Osteocyte (in vitro differentiated cells): ENCODE data around the gene EXOC4. TPM values are rescaled to one million over a fixed set of nuclear protein-coding genes. Genes with fewer than 3 reads are reported as not detected.

ENCODE experiments used
- DNase-seq: peaks from one replicate; pipeline ENCODE4 v3.0.0; 2021; ENCODE audit warnings: mixed read lengths; ENCODE audit not compliant: unreplicated experiment; ENCODE audit errors: extremely low spot score
- H3K27ac Mint-ChIP-seq: one replicate; pipeline ENCODE4 v1.8.0; 2021; ENCODE audit warnings: mild to moderate bottlenecking, mixed read lengths; ENCODE audit not compliant: unreplicated experiment
- H3K27me3 Mint-ChIP-seq: one replicate; pipeline ENCODE4 v1.8.0; 2021; ENCODE audit warnings: mixed read lengths; ENCODE audit not compliant: unreplicated experiment
- H3K36me3 Mint-ChIP-seq: one replicate; pipeline ENCODE4 v1.8.0; 2021; ENCODE audit warnings: mixed read lengths; ENCODE audit not compliant: unreplicated experiment
- H3K4me1 Mint-ChIP-seq: one replicate; pipeline ENCODE4 v1.8.0; 2021; ENCODE audit warnings: mixed read lengths; ENCODE audit not compliant: unreplicated experiment
- H3K4me3 Mint-ChIP-seq: one replicate; pipeline ENCODE4 v1.8.0; 2021; ENCODE audit warnings: mild to moderate bottlenecking, moderate library complexity, mixed read lengths; ENCODE audit not compliant: unreplicated experiment
- H3K9me3 Mint-ChIP-seq: one replicate; pipeline ENCODE4 v1.8.0; 2021; ENCODE audit warnings: mixed read lengths; ENCODE audit not compliant: unreplicated experiment
- total RNA-seq: library from RNA; stranded (reverse); gene quantifications from 2 replicates; pipeline ENCODE4 v1.2.1, GENCODE V29; 2021
- TF ChIP-seq, protein P1 (sequence below): fragments of 200-600 bp; sonication (generic); IDR thresholded peaks from 2 replicates; pipeline ENCODE4 v1.5.0; 2021; ENCODE audit warnings: antibody characterized with exemption, mild to moderate bottlenecking, moderate library complexity

Gene EXOC4
- total RNA-seq, 1 donor from 2014 or later: 99.9 TPM

DNA sequence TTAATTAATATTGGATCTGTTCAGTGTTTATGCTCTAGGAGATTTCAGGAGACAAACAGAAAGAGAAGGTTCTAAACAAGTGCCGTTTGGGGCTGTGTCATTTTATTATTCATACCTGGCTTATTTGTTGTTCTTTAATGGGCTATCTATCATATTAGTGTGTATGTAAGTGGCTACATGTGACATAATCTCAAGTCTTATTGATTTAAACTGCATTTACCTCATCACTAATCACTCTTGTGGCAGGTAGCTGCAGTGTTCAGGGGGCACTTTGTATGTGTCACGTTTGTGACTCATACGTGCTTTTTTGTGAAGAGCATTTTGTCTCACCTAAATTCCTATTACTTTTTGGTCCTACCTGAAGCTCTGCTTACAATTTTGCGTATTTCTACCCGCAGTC, 95.4 kb downstream of the EXOC4 start:
- H3K36me3 Mint-ChIP-seq: peaks cover 24% of the 10 kb centered on the region
- no peak for DNase-seq
- H3K4me3 Mint-ChIP-seq: no peak overlapping the region
- peaks cover 2% of the 10 kb centered on the region for H3K4me1 Mint-ChIP-seq
- H3K27ac Mint-ChIP-seq: no peak overlapping the region
- no peaks in the 10 kb centered on the region for H3K27me3 Mint-ChIP-seq
- TF ChIP-seq, protein P1, sequence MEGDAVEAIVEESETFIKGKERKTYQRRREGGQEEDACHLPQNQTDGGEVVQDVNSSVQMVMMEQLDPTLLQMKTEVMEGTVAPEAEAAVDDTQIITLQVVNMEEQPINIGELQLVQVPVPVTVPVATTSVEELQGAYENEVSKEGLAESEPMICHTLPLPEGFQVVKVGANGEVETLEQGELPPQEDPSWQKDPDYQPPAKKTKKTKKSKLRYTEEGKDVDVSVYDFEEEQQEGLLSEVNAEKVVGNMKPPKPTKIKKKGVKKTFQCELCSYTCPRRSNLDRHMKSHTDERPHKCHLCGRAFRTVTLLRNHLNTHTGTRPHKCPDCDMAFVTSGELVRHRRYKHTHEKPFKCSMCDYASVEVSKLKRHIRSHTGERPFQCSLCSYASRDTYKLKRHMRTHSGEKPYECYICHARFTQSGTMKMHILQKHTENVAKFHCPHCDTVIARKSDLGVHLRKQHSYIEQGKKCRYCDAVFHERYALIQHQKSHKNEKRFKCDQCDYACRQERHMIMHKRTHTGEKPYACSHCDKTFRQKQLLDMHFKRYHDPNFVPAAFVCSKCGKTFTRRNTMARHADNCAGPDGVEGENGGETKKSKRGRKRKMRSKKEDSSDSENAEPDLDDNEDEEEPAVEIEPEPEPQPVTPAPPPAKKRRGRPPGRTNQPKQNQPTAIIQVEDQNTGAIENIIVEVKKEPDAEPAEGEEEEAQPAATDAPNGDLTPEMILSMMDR: no peak
- H3K9me3 Mint-ChIP-seq: peaks cover 29% of the 10 kb centered on the region

DNA sequence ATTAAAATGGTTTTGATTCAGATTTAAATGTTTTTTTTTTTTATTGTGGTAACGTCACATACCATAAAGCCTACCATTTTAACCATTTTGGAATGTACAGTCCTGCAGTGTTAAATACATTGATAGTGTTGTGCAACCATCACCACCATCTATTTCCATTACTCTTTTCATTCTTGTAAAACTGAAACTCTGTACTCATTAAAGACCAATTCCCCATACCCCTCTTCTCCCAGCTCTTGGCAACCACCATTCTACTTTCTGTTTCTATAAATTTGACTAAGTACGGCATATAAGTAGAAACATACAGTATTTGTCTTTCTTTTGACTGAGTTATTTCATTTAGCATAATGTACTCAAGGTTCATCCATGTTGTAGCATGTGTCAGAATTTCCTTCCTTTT, 96.2 kb downstream of the EXOC4 start:
- H3K9me3 Mint-ChIP-seq: peaks cover 34% of the 10 kb centered on the region
- H3K4me3 Mint-ChIP-seq: no peak overlapping the region
- H3K4me1 Mint-ChIP-seq: peaks cover 1% of the 10 kb centered on the region
- TF ChIP-seq, protein P1: no peak
- no peak for DNase-seq
- no peaks in the 10 kb centered on the region for H3K27me3 Mint-ChIP-seq
- peaks cover 26% of the 10 kb centered on the region for H3K36me3 Mint-ChIP-seq
- no peak overlapping the region for H3K27ac Mint-ChIP-seq

DNA sequence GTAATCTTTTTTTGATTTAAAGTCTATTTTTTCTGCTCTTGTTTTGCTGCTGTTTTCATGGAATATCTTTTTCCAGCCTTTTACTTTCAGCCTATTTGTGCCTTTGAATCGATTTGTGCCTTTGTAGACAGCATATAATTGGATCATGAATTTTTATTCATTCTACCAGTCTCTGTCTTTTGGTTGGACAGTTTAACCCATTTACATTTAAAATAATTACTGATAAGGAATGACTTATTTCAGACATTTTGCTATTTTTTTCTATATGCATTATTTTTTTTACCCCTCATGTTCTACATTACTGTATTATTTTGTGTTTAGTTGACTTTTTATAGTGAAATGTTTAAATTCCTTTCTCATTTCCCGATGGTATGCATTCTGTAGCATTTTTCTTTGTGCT, 99.6 kb downstream of the EXOC4 start:
- TF ChIP-seq, protein P1: no peak
- Mint-ChIP-seq H3K27ac (no peak overlapping the region), H3K4me1 (peaks cover 10% of the 10 kb centered on the region), H3K4me3 (no peak overlapping the region), H3K9me3 (peaks cover 34% of the 10 kb centered on the region), H3K36me3 (peaks cover 31% of the 10 kb centered on the region), H3K27me3 (no peaks in the 10 kb centered on the region)
- DNase-seq: no peak

DNA sequence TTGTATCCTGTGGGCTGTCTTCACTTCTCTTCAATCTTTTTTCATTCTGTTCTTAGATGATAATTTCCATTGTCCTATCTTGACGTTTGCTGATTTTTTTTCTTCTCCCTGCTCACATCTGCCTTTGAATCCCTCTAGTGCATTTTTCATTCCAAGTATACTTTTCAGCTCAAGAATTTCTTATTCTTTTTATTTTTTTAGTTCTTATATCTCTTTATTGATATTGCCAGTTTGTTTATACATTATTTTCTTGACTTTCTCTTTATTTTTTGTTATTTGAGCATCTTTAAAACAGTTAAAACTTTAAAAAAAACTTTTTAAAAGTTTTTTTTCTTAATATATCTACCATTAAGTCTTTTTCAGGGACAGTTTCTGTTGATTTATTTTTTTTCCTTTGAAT, 100.9 kb downstream of the EXOC4 start:
- Mint-ChIP-seq H3K27ac (no peak overlapping the region), H3K27me3 (no peaks in the 10 kb centered on the region), H3K9me3 (peaks cover 34% of the 10 kb centered on the region), H3K4me3 (no peak overlapping the region), H3K4me1 (peaks cover 16% of the 10 kb centered on the region), H3K36me3 (peaks cover 31% of the 10 kb centered on the region)
- DNase-seq: no peak
- TF ChIP-seq, protein P1: no peak

DNA sequence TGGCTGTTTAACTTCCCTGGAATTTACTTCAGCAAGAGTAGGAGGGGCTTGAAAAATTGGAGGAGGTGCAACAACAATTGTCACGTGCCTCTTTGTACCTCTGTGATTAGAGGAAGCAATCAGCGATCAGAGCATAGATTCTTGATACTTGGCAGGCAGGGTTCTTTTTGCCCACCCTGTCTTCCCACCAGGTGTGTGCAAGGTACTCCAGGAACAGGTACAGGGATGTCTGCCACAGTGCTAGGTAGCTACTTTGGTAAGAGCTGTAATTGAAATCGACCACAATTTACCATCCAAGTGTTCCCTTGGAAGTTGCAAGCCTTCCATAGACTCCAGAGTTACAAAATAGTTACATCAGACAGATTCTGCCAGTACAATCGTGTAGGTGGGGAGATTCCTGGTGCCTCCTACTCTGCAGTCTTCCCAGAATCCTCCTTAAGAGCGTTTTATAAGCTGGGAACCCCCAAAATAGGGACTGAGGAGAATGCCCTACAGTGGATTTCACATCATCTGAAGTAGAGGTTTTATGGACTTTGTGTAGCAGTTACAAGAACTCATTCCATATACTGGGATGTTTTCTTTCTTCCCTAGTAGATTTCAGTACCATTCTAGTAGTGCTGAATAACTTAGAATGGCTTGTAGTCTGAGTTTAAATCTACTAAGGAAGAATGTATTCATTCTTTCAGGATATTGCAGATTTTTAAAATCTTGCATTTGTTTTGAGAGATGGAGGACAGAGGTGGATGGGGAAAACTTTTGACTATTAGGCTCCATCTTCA, 101.9 kb downstream of the EXOC4 start:
- Mint-ChIP-seq H3K4me1 (peaks cover 26% of the 10 kb centered on the region), H3K36me3 (peaks cover 26% of the 10 kb centered on the region), H3K27ac (peak overlapping the region; percentile 43), H3K27me3 (no peaks in the 10 kb centered on the region), H3K9me3 (peaks cover 31% of the 10 kb centered on the region), H3K4me3 (no peak overlapping the region)
- TF ChIP-seq, protein P1: no peak
- DNase-seq: no peak
